Measurements from ENCODE around the gene VWA1.
"Not testable (repeated sequence)": the region's sequence is repeated elsewhere in the genome, so short reads cannot be mapped to it uniquely, and the experiment has no call there.

Gene VWA1

DNA sequence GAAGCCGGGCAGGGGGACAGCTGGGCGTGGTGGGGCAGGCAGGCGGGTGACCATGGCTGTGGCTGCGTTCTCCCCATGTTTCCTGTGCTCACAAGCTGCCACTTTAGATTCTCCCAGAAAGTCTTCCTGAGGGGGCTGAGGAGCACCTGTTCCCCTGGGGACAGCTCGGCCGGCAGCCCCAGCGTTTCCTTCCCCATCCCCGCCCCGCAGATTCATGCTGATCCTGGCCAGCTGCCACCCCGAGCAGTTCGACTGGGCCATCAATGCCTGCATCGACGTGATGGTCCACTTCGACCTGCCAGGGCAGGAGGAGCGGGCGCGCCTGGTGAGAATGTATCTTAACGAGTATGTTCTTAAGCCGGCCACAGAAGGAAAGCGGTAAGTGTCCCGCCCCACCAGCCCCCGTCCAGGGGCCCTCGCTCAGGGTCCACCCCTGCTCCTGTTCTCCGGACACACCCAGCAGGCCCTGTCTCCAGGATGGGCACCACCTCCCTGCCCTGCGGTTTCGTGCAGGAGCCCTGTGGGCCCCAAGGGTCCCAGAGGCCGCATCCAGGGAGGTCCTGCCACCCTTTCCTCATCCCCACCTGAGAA lies 25.1 kb downstream of the VWA1 start:
- no peak for DNase-seq

DNA sequence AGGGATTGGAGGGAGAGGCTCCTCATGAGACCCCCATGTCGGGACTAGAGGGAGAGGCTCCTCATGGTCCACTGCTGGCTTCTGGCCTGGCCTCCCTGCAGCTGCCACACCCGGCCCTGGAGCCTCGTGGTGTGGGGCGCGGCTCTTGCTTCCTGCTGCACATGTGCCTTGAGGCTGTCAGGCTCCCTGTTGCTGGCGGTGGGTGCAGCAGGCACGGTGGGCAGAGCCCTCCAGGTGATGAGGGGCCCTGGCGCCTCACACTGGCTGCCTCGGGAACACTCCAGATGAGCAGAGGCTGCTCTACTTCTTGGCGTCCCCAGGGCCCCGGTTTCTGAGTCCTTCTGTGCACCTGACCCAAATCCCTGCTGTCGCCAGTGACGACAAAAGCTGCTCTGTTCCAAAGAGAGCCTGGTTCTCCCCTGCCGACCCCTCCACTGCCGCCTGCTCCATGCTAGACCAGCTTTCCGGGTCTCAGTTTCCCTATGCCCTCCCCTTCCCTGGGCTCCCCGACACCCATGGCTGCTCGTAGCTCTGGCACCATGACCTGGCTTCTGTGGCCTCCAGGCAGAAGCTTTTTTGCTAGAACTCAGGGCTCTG lies 26.3 kb downstream of the VWA1 start:
- no peak for DNase-seq

DNA sequence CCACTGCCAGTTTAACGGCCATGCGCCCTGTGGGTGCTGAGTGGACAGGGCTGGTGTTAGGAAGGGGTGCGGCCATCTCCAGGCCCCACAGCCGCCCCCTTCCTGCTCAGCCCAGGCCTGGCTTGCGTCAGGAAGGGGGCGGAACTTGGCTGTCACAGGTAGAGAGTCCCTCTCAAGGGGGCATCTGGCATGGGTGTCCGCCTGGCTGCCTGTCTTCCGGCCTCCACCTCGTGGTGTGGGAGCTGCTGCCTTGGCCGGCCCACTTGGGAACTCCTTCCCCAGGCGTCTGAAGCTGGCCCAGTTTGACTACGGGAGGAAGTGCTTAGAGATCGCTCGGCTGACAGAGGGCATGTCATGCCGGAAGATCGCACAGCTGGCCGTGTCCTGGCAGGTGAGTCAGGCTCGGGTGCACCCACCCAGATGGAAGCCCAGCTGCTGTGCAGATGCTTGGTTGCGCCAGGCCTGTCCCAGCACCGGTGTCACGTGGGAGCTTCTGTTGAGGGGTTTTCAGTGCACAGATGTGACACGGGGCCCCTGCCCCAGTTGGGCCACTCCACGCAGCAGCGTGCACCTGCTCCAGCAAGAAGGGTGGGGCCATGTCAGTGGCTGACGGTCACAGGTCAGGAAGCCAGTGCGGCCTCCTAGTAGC lies 27.0 kb downstream of the VWA1 start:
- DNase-seq, result peak in 1 of 5 donors; percentile 9

DNA sequence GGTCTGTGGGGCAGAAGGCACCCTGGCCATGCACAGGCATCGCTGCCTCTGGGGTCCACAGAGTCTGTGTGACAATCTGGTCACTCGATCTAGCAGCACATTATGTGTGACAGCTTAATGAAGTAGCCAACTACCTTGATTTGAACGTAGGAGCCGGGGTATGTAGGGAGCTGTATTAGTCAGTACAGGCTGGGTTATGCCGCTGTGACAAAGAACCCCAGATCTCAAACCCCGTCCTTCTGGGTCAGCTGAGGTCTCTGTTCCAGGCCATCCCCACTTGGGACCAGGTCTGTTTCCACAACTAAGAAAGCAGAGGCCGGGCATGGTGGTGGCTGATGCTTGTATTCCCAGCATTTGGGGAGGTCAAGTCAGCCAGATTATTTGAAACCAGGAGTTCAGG lies 27.8 kb downstream of the VWA1 start:
- DNase-seq, result no peak

DNA sequence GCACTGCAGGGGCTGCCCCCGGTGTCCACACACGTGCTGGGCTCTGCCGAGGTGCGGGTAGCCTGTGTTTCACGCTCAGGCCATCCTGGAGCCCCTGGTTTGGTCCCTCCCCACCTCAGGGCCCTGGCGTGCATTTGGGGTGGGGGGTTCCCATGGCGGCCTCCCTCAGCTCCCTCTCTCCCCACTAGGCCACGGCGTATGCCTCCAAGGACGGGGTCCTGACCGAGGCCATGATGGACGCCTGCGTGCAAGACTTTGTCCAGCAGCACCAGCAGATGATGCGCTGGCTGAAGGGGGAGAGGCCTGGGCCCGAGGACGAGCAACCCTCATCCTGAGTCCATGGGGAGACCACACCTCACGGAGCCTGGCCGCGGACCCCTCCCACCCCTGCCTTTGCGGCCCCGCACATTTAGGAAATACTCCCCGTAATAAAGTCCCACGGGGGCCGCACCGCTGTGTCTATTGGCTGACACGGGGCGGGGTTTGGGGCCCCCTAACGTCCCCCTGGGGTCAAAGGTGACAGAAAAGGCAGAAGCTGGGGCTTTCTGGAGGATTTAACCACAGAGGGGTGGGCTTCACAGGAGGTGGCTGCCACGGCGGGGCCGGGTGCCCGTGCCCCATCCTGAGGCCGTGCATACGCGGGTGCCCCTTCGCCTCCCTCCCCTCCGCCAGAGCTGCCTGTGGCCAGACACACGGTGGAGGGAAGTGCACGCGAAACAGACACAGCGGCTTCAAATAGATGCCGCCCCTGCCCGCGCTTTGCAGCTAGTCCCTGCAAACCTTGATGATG lies 32.9 kb downstream of the VWA1 start:
- not testable (repeated sequence) for DNase-seq

DNA sequence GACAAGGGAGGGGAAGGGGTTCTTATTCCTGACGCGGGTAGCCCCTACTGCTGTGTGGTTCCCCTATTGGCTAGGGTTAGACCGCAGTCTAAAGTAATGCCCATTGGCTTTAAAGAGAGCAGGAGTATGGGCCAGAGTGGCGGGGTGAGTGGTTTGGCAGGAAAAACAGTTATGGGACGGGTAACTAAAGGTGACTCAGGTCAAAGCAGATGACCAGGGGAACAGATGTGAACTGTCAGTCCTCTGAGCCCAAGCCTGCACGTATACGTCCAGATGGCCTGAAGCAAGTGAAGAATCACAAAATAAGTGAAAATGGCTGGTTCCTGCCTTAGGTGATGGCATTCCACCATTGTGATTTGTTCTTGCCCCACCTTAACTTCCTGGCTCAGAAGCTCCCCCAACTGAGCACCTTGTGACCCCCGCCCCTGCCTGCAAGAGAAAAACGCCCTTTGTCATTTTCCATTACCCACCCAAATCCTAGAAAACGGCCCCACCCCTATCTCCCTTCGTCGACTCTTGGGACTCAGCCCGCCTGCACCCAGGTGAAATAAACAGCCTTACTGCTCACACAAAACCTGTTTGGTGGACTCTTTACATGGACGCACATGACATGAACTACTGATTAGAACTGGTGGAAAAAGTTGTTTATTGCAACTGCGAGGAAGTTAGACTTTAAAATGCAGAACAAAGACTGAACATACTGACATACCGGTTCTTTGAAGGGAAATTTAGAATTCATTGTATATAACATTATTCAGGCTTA lies 35.3 kb downstream of the VWA1 start:
- DNase-seq, result peak in 1 of 5 donors; percentile 9

- peak; percentile 77 to 91 (median 85) for DNase-seq
Observed at GRCh38 chr1:1471389-1472052, 36.0 kb downstream of the VWA1 start, which contains the start of gene ATAD3B. ATAD3B (plus strand) TSS chr1:1471765; CDS start chr1:1471885, 120 bp downstream.

DNA sequence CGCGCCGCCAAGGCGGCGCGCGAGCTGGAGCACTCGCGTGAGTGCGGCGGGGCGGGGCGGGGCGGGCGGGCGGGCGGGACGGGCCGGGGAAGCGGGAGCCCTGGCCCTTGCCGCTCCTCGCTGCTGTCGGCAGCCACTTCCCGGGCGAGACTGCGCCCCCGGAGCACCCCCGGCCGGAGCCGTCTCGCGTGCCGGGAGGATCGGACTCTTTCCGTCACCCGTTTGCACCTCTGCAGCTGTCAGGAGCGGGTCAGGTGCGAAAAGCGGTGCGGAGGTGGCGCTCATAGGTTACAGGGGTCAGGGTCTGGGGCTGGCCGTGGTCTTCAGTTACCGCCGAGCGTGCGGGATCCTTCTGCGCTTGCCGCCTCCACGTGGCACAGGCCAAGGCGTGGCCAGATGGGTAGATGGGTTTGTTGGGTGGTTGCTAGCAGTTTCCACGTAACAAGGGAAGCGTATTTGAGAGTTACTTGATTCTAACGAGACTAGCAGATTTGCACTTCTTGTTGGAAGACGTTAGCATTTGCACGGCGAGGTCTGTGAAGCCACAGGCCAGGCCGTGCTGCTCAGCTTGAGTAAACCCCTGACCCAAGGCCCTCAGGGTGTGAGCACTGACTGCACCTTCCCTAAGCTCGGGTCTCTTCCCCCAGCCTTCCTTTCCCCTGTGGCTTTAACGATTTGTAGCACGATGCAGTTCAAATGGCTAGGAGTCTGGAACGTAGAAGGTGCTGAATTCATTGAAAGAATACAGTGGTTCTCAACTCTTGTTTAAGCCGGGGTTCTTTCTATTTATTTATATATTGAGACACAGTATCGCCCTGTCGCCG lies 36.8 kb downstream of the VWA1 start:
- peak in 1 of 5 donors; percentile 15 for DNase-seq

GRCh38 chr1:1476011-1476410 lies 40.5 kb downstream of the VWA1 start:
- DNase-seq, result not testable (repeated sequence)

DNA sequence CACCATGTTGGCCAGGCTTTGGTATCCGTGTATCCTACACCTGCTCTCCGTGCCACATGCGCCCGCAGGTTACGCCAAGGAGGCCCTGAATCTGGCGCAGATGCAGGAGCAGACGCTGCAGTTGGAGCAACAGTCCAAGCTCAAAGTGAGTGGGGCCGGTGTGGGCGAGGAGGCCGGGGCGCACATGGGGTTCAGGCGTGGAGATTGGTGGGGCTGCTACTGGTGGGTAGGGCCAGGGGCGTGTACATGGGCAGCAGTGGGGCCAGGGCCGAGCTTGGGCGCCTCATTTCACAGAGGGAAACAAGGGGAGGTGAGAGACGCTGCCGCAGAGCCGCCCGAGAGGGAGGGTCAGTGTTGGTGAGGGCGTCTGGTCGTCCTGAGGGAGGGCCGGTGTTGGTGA lies 41.7 kb downstream of the VWA1 start:
- no peak for DNase-seq

- DNase-seq, result no peak
Observed at GRCh38 chr1:1479547-1480487, 44.3 kb downstream of the VWA1 start.

DNA sequence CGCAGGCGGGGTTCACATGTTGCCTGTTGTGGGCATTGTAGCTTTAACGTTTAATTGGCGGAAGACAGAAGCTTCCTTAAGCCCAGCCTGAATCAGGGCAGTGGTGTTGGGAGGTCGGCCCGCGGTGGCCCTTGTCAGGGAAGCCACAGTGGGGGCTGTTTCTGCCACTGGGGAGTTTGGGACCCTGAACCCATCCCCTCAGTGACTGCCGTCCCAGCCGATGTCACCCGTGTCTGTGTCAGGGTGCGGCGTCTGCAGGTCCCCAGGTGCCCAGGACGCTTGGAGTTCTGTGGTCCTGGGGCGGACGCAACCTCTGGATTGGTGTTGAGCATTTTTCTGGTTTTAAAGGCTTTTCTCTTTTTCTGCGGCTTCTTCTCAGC lies 45.0 kb downstream of the VWA1 start:
- DNase-seq, result not testable (repeated sequence)

DNA sequence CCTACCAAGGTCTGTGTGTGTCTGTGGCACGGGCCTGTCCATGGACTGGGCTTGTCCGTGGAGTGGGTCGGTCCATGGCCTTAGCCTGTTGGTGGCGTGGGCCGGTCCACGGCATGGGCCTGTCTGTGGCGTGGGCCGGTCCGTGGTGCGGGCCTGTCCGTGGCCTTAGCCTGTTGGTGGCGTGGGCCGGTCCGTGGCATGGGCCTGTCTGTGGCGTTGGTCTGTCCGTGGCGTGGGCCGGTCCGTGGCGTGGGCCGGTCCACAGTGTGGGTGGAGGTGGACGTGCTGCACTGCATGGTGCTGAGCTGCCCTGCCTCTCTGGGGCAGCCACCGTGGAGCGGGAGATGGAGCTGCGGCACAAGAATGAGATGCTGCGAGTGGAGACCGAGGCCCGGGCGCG lies 46.3 kb downstream of the VWA1 start:
- DNase-seq, result not testable (repeated sequence)

GRCh38 chr1:1482856-1483255 lies 47.4 kb downstream of the VWA1 start:
- DNase-seq, result no peak

DNA sequence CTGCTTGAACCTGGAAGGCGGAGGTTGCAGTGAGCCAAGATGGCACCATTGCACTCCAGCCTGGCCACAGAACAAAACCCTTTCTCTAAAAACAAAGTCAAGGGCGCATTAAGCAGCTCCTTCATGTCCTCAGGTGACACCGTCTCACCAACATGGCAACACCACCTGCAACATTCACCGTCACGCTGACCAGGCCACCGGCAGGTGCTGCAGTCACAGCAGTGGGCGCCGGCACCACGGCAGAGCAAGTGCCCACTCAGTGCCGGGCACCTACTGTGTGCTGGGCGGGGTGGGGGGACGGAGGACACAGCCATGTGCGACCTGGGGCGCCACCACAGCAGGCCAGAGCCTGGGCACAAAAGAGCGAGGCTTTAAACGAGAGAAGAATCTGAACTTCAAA lies 48.2 kb downstream of the VWA1 start:
- no peak for DNase-seq

DNA sequence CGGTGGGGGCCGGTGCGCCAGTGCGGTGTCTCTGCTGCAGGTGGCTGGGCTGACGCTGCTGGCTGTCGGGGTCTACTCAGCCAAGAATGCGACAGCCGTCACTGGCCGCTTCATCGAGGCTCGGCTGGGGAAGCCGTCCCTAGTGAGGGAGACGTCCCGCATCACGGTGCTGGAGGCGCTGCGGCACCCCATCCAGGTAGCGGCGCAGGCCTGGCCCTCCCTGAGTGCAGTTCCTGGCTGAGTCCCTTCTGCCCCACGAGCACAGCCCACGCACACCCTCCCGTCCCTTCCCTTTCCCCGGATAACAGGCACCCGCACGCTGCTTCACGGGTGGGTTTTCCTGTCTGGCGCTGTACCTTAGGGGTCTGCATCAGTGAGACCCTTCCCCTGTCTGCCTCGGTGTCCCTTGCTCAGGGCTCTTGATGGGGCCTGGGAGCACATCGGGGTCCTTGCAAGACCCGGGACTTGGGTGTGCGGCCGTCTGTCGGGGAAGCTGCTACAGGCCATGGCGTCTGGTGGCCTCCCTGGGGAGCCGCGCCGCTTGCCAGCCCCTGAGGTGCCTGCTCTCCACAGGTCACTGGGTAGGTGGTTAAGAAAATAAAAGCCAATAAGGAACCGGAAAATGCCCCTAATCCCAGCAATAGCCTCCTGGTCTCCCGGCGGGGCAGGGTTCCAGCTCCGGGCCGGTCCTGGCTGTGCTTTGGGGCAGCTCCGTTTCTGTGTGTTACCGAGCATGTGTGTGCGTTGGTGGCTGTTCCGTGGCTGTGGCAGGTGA lies 49.7 kb downstream of the VWA1 start:
- DNase-seq, result not testable (repeated sequence)

DNA sequence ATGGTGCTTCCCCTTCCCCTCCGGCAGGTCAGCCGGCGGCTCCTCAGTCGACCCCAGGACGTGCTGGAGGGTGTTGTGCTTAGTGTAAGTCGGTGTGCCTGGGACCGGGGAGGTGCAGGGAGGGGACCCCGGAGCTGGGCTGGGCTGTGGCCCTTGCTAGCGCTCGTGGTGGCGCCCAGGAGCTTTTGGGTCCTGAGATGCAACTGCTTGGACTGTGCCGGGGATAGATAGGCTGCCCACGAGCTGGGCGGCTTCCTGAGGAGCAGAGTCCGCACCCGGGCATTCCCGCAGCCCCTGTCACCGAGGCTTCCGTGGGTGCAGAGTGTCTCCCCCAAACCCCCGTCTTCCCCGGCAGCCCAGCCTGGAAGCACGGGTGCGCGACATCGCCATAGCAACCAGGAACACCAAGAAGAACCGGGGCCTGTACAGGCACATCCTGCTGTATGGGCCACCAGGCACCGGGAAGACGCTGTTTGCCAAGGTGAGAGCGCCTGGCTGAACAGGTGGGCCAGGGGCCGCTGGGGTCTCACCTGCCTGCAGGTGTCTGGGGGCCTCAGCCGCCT lies 50.3 kb downstream of the VWA1 start:
- DNase-seq, result not testable (repeated sequence)

DNA sequence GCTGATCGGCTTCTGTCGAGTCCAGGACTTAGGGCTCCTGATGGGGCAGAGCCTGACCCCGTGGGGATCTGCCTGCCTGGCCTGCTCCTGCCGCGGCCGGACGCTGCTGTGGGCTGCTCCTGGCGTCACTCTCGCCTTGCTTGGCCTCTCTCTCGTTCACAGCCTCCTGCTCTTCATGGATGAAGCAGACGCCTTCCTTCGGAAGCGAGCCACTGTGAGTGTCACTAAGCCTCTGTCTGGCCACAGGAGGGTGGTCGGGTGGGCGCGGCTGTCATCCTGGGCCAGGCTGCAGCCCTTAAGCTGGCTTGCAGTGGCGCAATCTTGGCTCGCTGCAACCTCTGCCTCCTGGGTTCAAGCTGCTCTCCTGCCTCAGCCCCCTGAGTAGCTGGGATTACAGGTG lies 52.2 kb downstream of the VWA1 start:
- DNase-seq, result no peak

DNA sequence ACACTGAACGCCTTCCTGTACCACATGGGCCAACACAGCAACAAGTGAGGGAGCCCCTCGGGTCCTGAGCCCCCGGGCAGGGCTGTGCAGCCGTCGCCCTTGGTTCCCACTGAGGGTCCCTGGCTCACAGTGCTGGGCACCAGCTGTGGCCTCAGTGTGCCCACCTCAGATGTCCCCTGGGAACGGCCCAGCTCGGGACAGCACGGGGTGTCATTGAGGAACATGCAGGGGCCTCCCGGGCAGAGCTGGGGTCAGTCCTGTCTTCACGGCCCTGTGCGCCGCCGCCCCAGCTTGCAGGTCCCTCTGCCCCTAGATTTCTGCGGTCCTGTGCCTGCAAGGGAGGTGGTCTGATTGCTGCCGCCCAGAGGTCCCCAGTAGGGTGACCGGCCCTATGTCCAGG lies 53.7 kb downstream of the VWA1 start:
- no peak for DNase-seq

Data from T-helper 1 cell (primary cell).